HepG2 (cell line): Measurements from ENCODE around the gene FNDC3B. TPM values are rescaled to one million over a fixed set of nuclear protein-coding genes. Genes with fewer than 3 reads are reported as not detected.

ENCODE experiments used
- AGO1 ChIP-seq: fragments of 200-400 bp; formaldehyde crosslinking; IDR thresholded peaks from 2 replicates; pipeline ENCODE4 v1.6.1; 2017; ENCODE audit warnings: mild to moderate bottlenecking, low read depth, low read length, moderate library complexity; ENCODE audit not compliant: poor library complexity, severe bottlenecking
- GFI1 ChIP-seq: sonication (generic); formaldehyde crosslinking; IDR thresholded peaks from 2 replicates; pipeline ENCODE4 v1.5.0; 2020; ENCODE audit warnings: missing genetic modification reagents, mild to moderate bottlenecking, borderline replicate concordance
- HMGXB4 ChIP-seq, 2 experiments: sonication (generic) in 1 of 2; formaldehyde crosslinking in 1 of 2; IDR thresholded peaks; 2 replicates each; pipeline versions ENCODE4 v1.4.0 to v1.6.1; 2018 to 2020; ENCODE audit warnings: missing genetic modification reagents in 2 of 2, borderline replicate concordance in 1 of 2, low read depth in 1 of 2, mild to moderate bottlenecking in 1 of 2, missing biosample characterization in 1 of 2
- IRX3 ChIP-seq: sonication (generic); formaldehyde crosslinking; IDR thresholded peaks from 2 replicates; pipeline ENCODE4 v1.8.1; 2023; ENCODE audit warnings: mild to moderate bottlenecking, low read depth, missing genetic modification reagents, borderline replicate concordance
- LCORL ChIP-seq, 2 experiments: fragments of 450-650 bp in 1 of 2; sonication (generic) in 1 of 2; formaldehyde crosslinking in 1 of 2; IDR thresholded peaks; 2 replicates each; pipeline versions ENCODE4 v1.5.0 to v1.6.1; 2017 to 2020; ENCODE audit warnings: antibody characterized with exemption in 1 of 2, missing genetic modification reagents in 1 of 2
- NCOA1 ChIP-seq: sonication (generic); formaldehyde crosslinking; IDR thresholded peaks from 2 replicates; pipeline ENCODE4 v1.9.0; 2021; ENCODE audit warnings: missing genetic modification reagents
- NPAS2 ChIP-seq: sonication (generic); formaldehyde crosslinking; IDR thresholded peaks from 2 replicates; pipeline ENCODE4 v1.8.0; 2022; ENCODE audit warnings: mild to moderate bottlenecking, missing genetic modification reagents, borderline replicate concordance
- SOX6 ChIP-seq, 2 experiments: fragments of 450-650 bp in 1 of 2; sonication (generic) in 1 of 2; formaldehyde crosslinking in 1 of 2; IDR thresholded peaks; 2 replicates each; pipeline versions ENCODE4 v1.4.0 to v1.6.1; 2017 to 2020; ENCODE audit warnings: antibody characterized with exemption in 1 of 2, mild to moderate bottlenecking in 1 of 2, missing genetic modification reagents in 1 of 2
- SP2 ChIP-seq: sonication (generic); formaldehyde crosslinking; IDR thresholded peaks from 2 replicates; pipeline ENCODE4 v1.5.1; 2020; ENCODE audit warnings: mild to moderate bottlenecking, missing genetic modification reagents
- SRSF9 ChIP-seq: fragments of 200-400 bp; formaldehyde crosslinking; IDR thresholded peaks from 2 replicates; pipeline ENCODE4 v1.6.1; 2018; ENCODE audit warnings: borderline replicate concordance, mild to moderate bottlenecking, low read depth, low read length; ENCODE audit not compliant: insufficient read depth, poor library complexity, severe bottlenecking
- TCF12 ChIP-seq, 2 experiments: fragments of 450-650 bp in 1 of 2; sonication (generic) in 1 of 2; formaldehyde crosslinking in 1 of 2; IDR thresholded peaks; 2 replicates each; pipeline versions ENCODE4 v1.6.1 to v1.8.0; 2017 to 2022; ENCODE audit warnings: antibody characterized with exemption in 1 of 2, mild to moderate bottlenecking in 1 of 2, missing genetic modification reagents in 1 of 2, moderate library complexity in 1 of 2
- WIZ ChIP-seq: sonication (generic); formaldehyde crosslinking; IDR thresholded peaks from 2 replicates; pipeline ENCODE4 v1.5.1; 2020; ENCODE audit warnings: mild to moderate bottlenecking, missing genetic modification reagents
- ZNF142 ChIP-seq: sonication (generic); formaldehyde crosslinking; IDR thresholded peaks from 2 replicates; pipeline ENCODE4 v1.4.0; 2020; ENCODE audit warnings: missing genetic modification reagents
- ZNF333 ChIP-seq: sonication (generic); formaldehyde crosslinking; IDR thresholded peaks from 2 replicates; pipeline ENCODE4 v1.4.0; 2020; ENCODE audit warnings: mild to moderate bottlenecking, missing genetic modification reagents, borderline replicate concordance
- ZNF431 ChIP-seq: sonication (generic); formaldehyde crosslinking; IDR thresholded peaks from 2 replicates; pipeline ENCODE4 v1.9.0; 2022; ENCODE audit warnings: missing genetic modification reagents, low read depth, mild to moderate bottlenecking, borderline replicate concordance
- ZNF510 ChIP-seq: sonication (generic); formaldehyde crosslinking; IDR thresholded peaks from 2 replicates; pipeline ENCODE4 v1.4.0; 2020; ENCODE audit warnings: low read depth, mild to moderate bottlenecking, missing genetic modification reagents
- polyA plus RNA-seq, 8 experiments: library from polyadenylated mRNA; depleted of rRNA in 3 of 8; stranded (reverse) in 7 of 8; unstranded in 1 of 8; fragments of >200 nt; fragmentation: Illumina TruSeq in 4 of 8; extraction: Trizol in 4 of 8; gene quantifications; 2 replicates each; pipeline versions ENCODE4 v1.2.1 to v1.2.3, GENCODE V29; 2011 to 2016; ENCODE audit warnings: low read depth in 4 of 8, missing spikeins in 1 of 8, mixed read lengths in 1 of 8; ENCODE audit not compliant: insufficient read depth in 1 of 8
- total RNA-seq, 5 experiments: library from RNA; depleted of rRNA; stranded (reverse); fragments of >200 nt; fragmentation: Illumina TruSeq; extraction: Trizol; gene quantifications; 2 replicates each; pipeline ENCODE4 v1.2.3, GENCODE V29; 2016; ENCODE audit warnings: low read depth in 1 of 5
- TF ChIP-seq, protein P1 (sequence below): sonication (generic); formaldehyde crosslinking; IDR thresholded peaks from 2 replicates; pipeline ENCODE4 v1.5.1; 2020; ENCODE audit warnings: mild to moderate bottlenecking, moderate library complexity, missing genetic modification reagents

FNDC3B gene
- total and polyA plus RNA-seq, 2 of the 13 experiments (the other 11 are each of a cell fraction or from before 2014, with no cell fraction given), result 74.8 to 103 TPM

DNA sequence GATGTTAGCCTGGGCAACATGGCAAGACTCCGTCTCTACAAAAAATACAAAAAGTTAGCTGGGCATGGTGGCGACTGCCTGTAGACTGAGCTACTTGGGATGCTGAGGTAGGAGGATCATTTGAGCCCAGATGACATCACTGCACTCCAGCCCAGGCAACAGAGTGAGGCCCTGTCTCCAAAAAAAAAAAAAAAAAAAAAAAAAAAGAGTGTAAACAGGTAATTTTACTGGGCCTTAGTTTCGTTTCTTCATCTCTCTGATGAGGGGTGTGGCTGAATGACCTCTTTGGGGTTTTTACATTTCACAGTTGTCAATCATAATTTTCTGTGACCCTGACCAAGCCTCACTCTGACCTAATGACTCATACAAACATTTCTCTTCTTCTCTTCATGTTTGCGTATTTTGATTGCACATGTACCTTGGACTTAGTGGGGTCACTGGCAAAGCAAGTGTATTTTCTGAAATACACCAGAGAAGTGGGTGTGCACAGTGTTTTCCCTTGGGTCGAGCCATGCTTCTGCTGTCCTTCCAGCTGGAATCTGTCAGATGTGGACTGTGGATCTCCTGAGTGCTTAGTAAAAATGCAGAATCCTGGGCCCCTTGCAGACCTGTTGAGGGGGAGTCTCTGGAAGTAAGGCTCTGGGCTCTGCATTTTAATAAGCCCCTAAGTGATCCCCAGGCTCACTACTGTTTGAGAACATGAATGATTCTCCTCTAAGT lies 140.5 kb downstream of the FNDC3B start (continued):
- no peak for TF ChIP-seq TCF12 (IDR thresholded peaks at IDR 0.05)
- no peak for TF ChIP-seq TCF12 (CRISPR knock-in tag; IDR thresholded peaks at IDR 0.05)
- TF ChIP-seq AGO1, result no peak
- no peak for TF ChIP-seq SOX6 (IDR thresholded peaks at IDR 0.05)
- TF ChIP-seq SOX6 (CRISPR knock-in tag; IDR thresholded peaks at IDR 0.05), result peak; percentile 94
- no peak for TF ChIP-seq ZNF510 (CRISPR knock-in tag)
- no peak for TF ChIP-seq SRSF9
- no peak for TF ChIP-seq ZNF431 (CRISPR knock-in tag)
- peak in 1 of 2 experiments; percentile 55; a peak in 1 of 4 replicates for TF ChIP-seq HMGXB4 (CRISPR knock-in tag; IDR thresholded peaks at IDR 0.05; ENCODE audit: borderline replicate concordance in 1 of 2, low read depth in 1 of 2)
- TF ChIP-seq LCORL (IDR thresholded peaks at IDR 0.05), result peak; percentile 80; the same call in 1 of the 2 replicates
- peak; percentile 69 for TF ChIP-seq LCORL (CRISPR knock-in tag; IDR thresholded peaks at IDR 0.05)
- TF ChIP-seq WIZ (CRISPR knock-in tag), result no peak
- no peak for TF ChIP-seq NCOA1 (CRISPR knock-in tag)
- TF ChIP-seq GFI1, result peak; percentile 96
- no peak for TF ChIP-seq NPAS2
- TF ChIP-seq IRX3, result no peak
- TF ChIP-seq SP2 (CRISPR knock-in tag), result no peak
- TF ChIP-seq ZNF333, result no peak
- TF ChIP-seq, protein P1, sequence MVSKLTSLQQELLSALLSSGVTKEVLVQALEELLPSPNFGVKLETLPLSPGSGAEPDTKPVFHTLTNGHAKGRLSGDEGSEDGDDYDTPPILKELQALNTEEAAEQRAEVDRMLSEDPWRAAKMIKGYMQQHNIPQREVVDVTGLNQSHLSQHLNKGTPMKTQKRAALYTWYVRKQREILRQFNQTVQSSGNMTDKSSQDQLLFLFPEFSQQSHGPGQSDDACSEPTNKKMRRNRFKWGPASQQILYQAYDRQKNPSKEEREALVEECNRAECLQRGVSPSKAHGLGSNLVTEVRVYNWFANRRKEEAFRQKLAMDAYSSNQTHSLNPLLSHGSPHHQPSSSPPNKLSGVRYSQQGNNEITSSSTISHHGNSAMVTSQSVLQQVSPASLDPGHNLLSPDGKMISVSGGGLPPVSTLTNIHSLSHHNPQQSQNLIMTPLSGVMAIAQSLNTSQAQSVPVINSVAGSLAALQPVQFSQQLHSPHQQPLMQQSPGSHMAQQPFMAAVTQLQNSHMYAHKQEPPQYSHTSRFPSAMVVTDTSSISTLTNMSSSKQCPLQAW (CRISPR knock-in tag), result peak; percentile 84
- TF ChIP-seq ZNF142 (CRISPR knock-in tag), result no peak
